HCT116 (cell line): ENCODE results near the gene RBM20. TPM values are rescaled to one million over a fixed set of nuclear protein-coding genes. Genes with fewer than 3 reads are reported as not detected.

Experiments
- ATAC-seq: fragments of 200-7000 bp; cut with Tn5 transposase; 2 replicates; pipeline ENCODE4 v1.9.1; 2020; ENCODE audit warnings: mild to moderate bottlenecking, moderate library complexity
- BruUV-seq: library from RNA; stranded (reverse); fragments of 400-500 nt; replicated peaks from 2 replicates; lab custom pipeline; 2021; lab: Mats Ljungman, UMichigan
- CTCF ChIA-PET: fragments of 300-600 bp; sonication (Branson Sonifier 250); formaldehyde crosslinking; loops from one replicate; lab custom pipeline; 2021; ENCODE audit warnings: antibody characterized with exemption; lab: Charles Lee
- POLR2A ChIA-PET: fragments of 300-600, 350-600 bp; sonication (Branson Sonifier 250); formaldehyde crosslinking; loops from one replicate; lab custom pipeline; 2021; ENCODE audit warnings: antibody characterized with exemption; lab: Charles Lee
- RAD21 ChIA-PET, 2 experiments: fragments of 300-600 bp; sonication (Branson Sonifier 250); formaldehyde crosslinking; loops; one replicate each; lab custom pipeline; 2023; ENCODE audit warnings: low total read pairs in 2 of 2; ENCODE audit not compliant: uncharacterized antibody in 2 of 2, unreplicated experiment in 2 of 2, low non-redundant PET in 1 of 2; lab: Charles Lee
- DNase-seq: peaks from one replicate; pipeline ENCODE4 v3.0.0-alpha.2; 2010; ENCODE audit warnings: low read depth, low spot score
- H2AFZ ChIP-seq: fragments of 200-600 bp; shearing (Covaris generic), sonication (generic); 2 replicates; pipeline ENCODE4 v1.6.1; 2017; ENCODE audit warnings: low read depth, mixed run types, mixed read lengths, antibody characterized with exemption, low read length; ENCODE audit not compliant: poor library complexity, severe bottlenecking
- H3K27ac ChIP-seq: 2 replicates; pipeline ENCODE4 v1.5.1; 2012; ENCODE audit warnings: low read depth, low read length
- H3K27me3 ChIP-seq: fragments of 200-600 bp; sonication (generic); 2 replicates; pipeline ENCODE4 v1.6.1; 2016; ENCODE audit warnings: mixed run types, low read length, mixed read lengths; ENCODE audit not compliant: insufficient read depth
- H3K36me3 ChIP-seq, 2 experiments: fragments of 200-500 bp in 1 of 2; fragments of 200-600 bp in 1 of 2; sonication (Bioruptor generic) in 1 of 2; sonication (generic) in 1 of 2; 2 replicates each; pipeline versions ENCODE4 v1.5.1 to v1.6.1; 2014 to 2016; ENCODE audit warnings: low read length in 2 of 2, inconsistent platforms in 1 of 2, mixed read lengths in 1 of 2, mixed run types in 1 of 2; ENCODE audit not compliant: insufficient read depth in 2 of 2, control insufficient read depth in 1 of 2
- H3K4me1 ChIP-seq, 2 experiments: fragments of 200-600 bp in 1 of 2; sonication (generic) in 1 of 2; 2 replicates each; pipeline versions ENCODE4 v1.5.1 to v1.6.1; 2012 to 2017; ENCODE audit warnings: low read length in 2 of 2, inconsistent platforms in 1 of 2, mild to moderate bottlenecking in 1 of 2, mixed read lengths in 1 of 2, mixed run types in 1 of 2, moderate library complexity in 1 of 2; ENCODE audit not compliant: insufficient read depth in 2 of 2, control insufficient read depth in 1 of 2
- H3K4me2 ChIP-seq: fragments of 200-600 bp; sonication (generic); 2 replicates; pipeline ENCODE4 v1.6.1; 2017; ENCODE audit warnings: mixed run types, low read length, mixed read lengths
- H3K4me3 ChIP-seq, 2 experiments: fragments of 200-600 bp in 1 of 2; sonication (generic) in 1 of 2; replicated peaks in 1 of 2; 2 replicates each; pipeline ENCODE4 v1.5.1; 2011 to 2016; ENCODE audit warnings: low read length in 2 of 2, control low read depth in 1 of 2, low read depth in 1 of 2, mild to moderate bottlenecking in 1 of 2, mixed read lengths in 1 of 2, mixed run types in 1 of 2
- H3K79me2 ChIP-seq: fragments of 200-600 bp; sonication (generic); 2 replicates; pipeline ENCODE4 v1.6.1; 2017; ENCODE audit warnings: mild to moderate bottlenecking, mixed run types, low read length, moderate library complexity, mixed read lengths; ENCODE audit not compliant: insufficient read depth
- H3K9ac ChIP-seq: fragments of 200-600 bp; sonication (generic); 2 replicates; pipeline ENCODE4 v1.6.1; 2016; ENCODE audit warnings: low read length, mixed read lengths
- H3K9me2 ChIP-seq: fragments of 200-600 bp; sonication (generic), shearing (Covaris generic); 2 replicates; pipeline ENCODE4 v1.6.1; 2017; ENCODE audit warnings: mixed run types, mild to moderate bottlenecking, moderate library complexity; ENCODE audit not compliant: insufficient read depth
- H3K9me3 ChIP-seq, 2 experiments: fragments of 200-500 bp in 1 of 2; fragments of 200-600 bp in 1 of 2; sonication (Bioruptor generic) in 1 of 2; sonication (generic) in 1 of 2; 2 replicates each; pipeline ENCODE4 v1.6.1; 2014 to 2017; ENCODE audit warnings: low read length in 2 of 2, mixed read lengths in 2 of 2, inconsistent platforms in 1 of 2, low read depth in 1 of 2, mild to moderate bottlenecking in 1 of 2, mixed run types in 1 of 2, moderate library complexity in 1 of 2; ENCODE audit not compliant: control insufficient read depth in 1 of 2, insufficient read depth in 1 of 2
- H4K20me1 ChIP-seq: fragments of 200-600 bp; sonication (generic), shearing (Covaris generic); 2 replicates; pipeline ENCODE4 v1.6.1; 2017; ENCODE audit warnings: mixed run types, mild to moderate bottlenecking, moderate library complexity; ENCODE audit not compliant: insufficient read depth
- CEBPB ChIP-seq: IDR thresholded peaks from 2 replicates; pipeline ENCODE4 v1.6.1; 2012; ENCODE audit warnings: low read depth
- EGR1 ChIP-seq: IDR thresholded peaks from 2 replicates; pipeline ENCODE4 v1.6.1; 2012; ENCODE audit warnings: low read depth
- ELF1 ChIP-seq: IDR thresholded peaks from 2 replicates; pipeline ENCODE4 v1.6.1; 2012; ENCODE audit warnings: low read depth, borderline replicate concordance
- EZH2phosphoT487 ChIP-seq: fragments of 200-600 bp; IDR thresholded peaks from 2 replicates; pipeline ENCODE4 v1.6.1; 2018; ENCODE audit warnings: antibody characterized with exemption, borderline replicate concordance
- POLR2A ChIP-seq: IDR thresholded peaks from 2 replicates; pipeline ENCODE4 v1.7.0; 2011; ENCODE audit warnings: borderline replicate concordance; ENCODE audit not compliant: insufficient read depth, insufficient read length; ENCODE audit errors: extremely low read depth
- POLR2AphosphoS5 ChIP-seq: IDR thresholded peaks from 2 replicates; pipeline ENCODE4 v1.6.1; 2011; ENCODE audit warnings: mild to moderate bottlenecking, low read depth, low read length, moderate library complexity
- SP1 ChIP-seq: IDR thresholded peaks from 2 replicates; pipeline ENCODE4 v1.6.1; 2012; ENCODE audit warnings: low read depth
- TCF7L2 ChIP-seq: IDR thresholded peaks from 2 replicates; pipeline ENCODE4 v1.7.0; 2011; ENCODE audit warnings: borderline replicate concordance, inconsistent platforms; ENCODE audit not compliant: insufficient read depth, insufficient read length; ENCODE audit errors: extremely low read depth
- YY1 ChIP-seq: IDR thresholded peaks from 2 replicates; pipeline ENCODE4 v1.6.1; 2011; ENCODE audit warnings: low read length, low read depth, moderate library complexity, mild to moderate bottlenecking; ENCODE audit not compliant: insufficient replicate concordance; ENCODE audit errors: extremely low read depth
- ZFX ChIP-seq: fragments of 450-650 bp; IDR thresholded peaks from 2 replicates; pipeline ENCODE4 v1.6.1; 2017
- ZNF274 ChIP-seq: fragments of 200-500 bp; sonication (Bioruptor generic); IDR thresholded peaks from 2 replicates; pipeline ENCODE4 v1.6.1; 2014; ENCODE audit warnings: mild to moderate bottlenecking, low read depth, low read length, inconsistent platforms
- intact Hi-C: fragments of 100-400 bp; cut with micrococcal nuclease; formaldehyde crosslinking; loops from 2 replicates; pipeline ENCODE4 v1.10.0; 2022
- total RNA-seq: library from RNA; stranded (reverse); gene quantifications from one replicate; pipeline ENCODE4 v1.2.1, GENCODE V29; 2021; ENCODE audit not compliant: unreplicated experiment
- TF ChIP-seq, protein P1 (sequence below): IDR thresholded peaks from 2 replicates; pipeline ENCODE4 v1.6.1; 2012
- TF ChIP-seq, protein P2 (sequence below): IDR thresholded peaks from 2 replicates; pipeline ENCODE4 v1.6.1; 2012
- TF ChIP-seq, protein P3 (sequence below): IDR thresholded peaks from 2 replicates; pipeline ENCODE4 v1.6.1; 2011; ENCODE audit warnings: mild to moderate bottlenecking, low read length, moderate library complexity; ENCODE audit not compliant: insufficient replicate concordance; ENCODE audit errors: extremely low read depth

Gene RBM20
- total RNA-seq, 1 experiment from 2014 or later = 2.0 TPM

DNA sequence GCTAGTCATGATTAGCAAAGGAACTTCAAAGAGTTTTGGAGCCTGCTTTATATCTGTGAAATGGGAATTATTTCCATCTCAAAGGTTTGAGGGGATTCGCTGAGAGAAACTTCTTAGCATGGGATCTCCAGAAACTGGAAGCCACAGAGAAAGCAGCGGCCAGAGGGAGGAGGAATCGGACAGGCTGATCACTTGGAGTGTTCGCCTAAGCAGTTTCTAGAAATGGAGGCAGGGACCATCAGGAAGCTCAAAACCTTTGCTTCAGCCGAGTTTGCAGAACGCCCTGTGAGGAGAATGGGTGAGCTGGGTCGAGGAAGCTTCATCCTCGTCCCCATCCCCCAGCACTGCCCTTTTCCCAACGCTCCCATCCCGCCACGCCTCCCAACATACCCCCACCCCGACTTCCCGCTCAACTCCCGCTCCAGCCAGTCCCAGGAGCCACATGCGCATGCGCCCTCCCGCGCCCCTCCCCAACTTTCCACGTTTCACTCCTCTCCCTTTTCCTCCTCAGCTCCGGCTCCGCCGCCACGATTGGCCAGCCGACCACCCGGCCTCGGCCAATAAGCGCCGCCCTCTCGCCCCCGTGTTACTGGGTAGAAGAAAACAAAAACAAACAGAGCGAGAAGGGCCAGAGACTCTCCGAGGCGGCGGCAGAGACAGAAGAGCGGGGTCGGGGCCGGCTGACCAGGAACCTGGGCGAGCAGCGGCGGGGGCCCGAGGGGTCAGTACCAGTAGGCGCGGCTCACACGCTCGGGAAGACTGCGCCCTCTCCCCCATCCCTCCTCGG, 227.4 kb downstream of the RBM20 start, which contains the start of gene PDCD4:
Gene PDCD4, plus strand, starts transcription at position 631 of the 787 bp plus-strand sequence. CDS start 4,100 bp downstream, outside the sequence.
- intact Hi-C loops = loop anchor here (1.0 kb wide), 1 partner anchor 125 kb away; no protein-coding TSS in a partner anchor
- Histone ChIP-seq H3K4me3 (peak within 1 kb of the TSS; percentile 65 to 67), H2AFZ (peak within 1 kb of the TSS; percentile 33), H3K27me3 (no peaks in the 10 kb centered on the region), H3K4me2 (peak within 1 kb of the TSS; percentile 88), H3K9ac (peak within 1 kb of the TSS; percentile 68), H3K36me3 (0 out of 4 replicates have a peak, but pooled peaks cover 0 to 2% of the 10 kb centered on the region in 2 experiments), H3K4me1 (peaks cover 14 to 20% of the 10 kb centered on the region in 2 experiments; a peak in 3 of 4 replicates), H3K79me2 (no peaks in the 10 kb centered on the region), H3K9me3 (no peaks in the 10 kb centered on the region), H4K20me1 (no peaks in the 10 kb centered on the region), H3K27ac (peak within 1 kb of the TSS; percentile 60), H3K9me2 (no peaks in the 10 kb centered on the region)
- DNase-seq (peak; percentile 95), ATAC-seq (peak; percentile 93)
- TF ChIP-seq CEBPB = no peak
- TF ChIP-seq, protein P1, sequence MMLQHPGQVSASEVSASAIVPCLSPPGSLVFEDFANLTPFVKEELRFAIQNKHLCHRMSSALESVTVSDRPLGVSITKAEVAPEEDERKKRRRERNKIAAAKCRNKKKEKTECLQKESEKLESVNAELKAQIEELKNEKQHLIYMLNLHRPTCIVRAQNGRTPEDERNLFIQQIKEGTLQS = no peak
- no peak for TF ChIP-seq ZNF274
- TF ChIP-seq SP1 = 0 out of 2 replicates have a peak, but pooled peaks have one; percentile 66
- TF ChIP-seq POLR2A = peak; percentile 52
- TF ChIP-seq EGR1 = peak; percentile 89
- peak; percentile 83 for TF ChIP-seq POLR2AphosphoS5
- TF ChIP-seq ZFX = no peak
- TF ChIP-seq EZH2phosphoT487 = no peak
- TF ChIP-seq TCF7L2 = peak; percentile 7
- no peak for TF ChIP-seq ELF1
- TF ChIP-seq YY1 = no peak
- TF ChIP-seq, protein P2, sequence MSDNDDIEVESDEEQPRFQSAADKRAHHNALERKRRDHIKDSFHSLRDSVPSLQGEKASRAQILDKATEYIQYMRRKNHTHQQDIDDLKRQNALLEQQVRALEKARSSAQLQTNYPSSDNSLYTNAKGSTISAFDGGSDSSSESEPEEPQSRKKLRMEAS = peak; percentile 87
- TF ChIP-seq, protein P3, sequence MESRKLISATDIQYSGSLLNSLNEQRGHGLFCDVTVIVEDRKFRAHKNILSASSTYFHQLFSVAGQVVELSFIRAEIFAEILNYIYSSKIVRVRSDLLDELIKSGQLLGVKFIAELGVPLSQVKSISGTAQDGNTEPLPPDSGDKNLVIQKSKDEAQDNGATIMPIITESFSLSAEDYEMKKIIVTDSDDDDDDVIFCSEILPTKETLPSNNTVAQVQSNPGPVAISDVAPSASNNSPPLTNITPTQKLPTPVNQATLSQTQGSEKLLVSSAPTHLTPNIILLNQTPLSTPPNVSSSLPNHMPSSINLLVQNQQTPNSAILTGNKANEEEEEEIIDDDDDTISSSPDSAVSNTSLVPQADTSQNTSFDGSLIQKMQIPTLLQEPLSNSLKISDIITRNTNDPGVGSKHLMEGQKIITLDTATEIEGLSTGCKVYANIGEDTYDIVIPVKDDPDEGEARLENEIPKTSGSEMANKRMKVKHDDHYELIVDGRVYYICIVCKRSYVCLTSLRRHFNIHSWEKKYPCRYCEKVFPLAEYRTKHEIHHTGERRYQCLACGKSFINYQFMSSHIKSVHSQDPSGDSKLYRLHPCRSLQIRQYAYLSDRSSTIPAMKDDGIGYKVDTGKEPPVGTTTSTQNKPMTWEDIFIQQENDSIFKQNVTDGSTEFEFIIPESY = no peak
- ChIA-PET CTCF (interaction anchor here (0.7 to 1.3 kb wide), 3 partner anchors 9 to 22 kb away, joined by 3 to 5 read pairs (median 4); no protein-coding TSS in a partner anchor), RAD21 (interaction anchor here in 1 of 2 experiments (0.7 kb wide), 1 partner anchor 113 kb away, joined by 5 read pairs; no protein-coding TSS in a partner anchor), POLR2A (interaction anchor here (0.7 to 1.3 kb wide), 8 partner anchors 9 to 97 kb away, joined by 3 to 8 read pairs (median 4); partner anchors contain the start of genes BBIP1 and SHOC2)
- BruUV-seq = TSS peak; percentile 98
